Spleen (tissue), 7 donors: ENCODE data around the gene DBNL.

Experiments
- POLR2A ChIP-seq, 3 donors: fragments of 450-650 bp; IDR thresholded peaks; one replicate each; pipeline ENCODE4 v1.5.1; 2017; ENCODE audit warnings: antibody characterized with exemption in 3 of 3, mild to moderate bottlenecking in 1 of 3
- TF ChIP-seq, protein P1 (sequence below), 11 experiments: fragments of 200-600 bp in 7 of 11; fragments of 450-650 bp in 4 of 11; sonication (generic) in 4 of 11; IDR thresholded peaks in 8 of 11; conservative IDR thresholded peaks in 3 of 11; 1 replicate in 7 of 11; 2 replicates in 4 of 11; pipeline versions ENCODE4 v1.4.0 to v1.8.0; 2016 to 2021; ENCODE audit warnings: antibody characterized with exemption in 11 of 11, inconsistent platforms in 4 of 11, mild to moderate bottlenecking in 1 of 11
- donor health status: DM: no; HTN: no; CAD: no; lungs with moderate emphysema.
- donor health status: DM: no; HTN: no; CAD: no.
- donor health status: DM: no; HTN: no; CAD: no.

DNA sequence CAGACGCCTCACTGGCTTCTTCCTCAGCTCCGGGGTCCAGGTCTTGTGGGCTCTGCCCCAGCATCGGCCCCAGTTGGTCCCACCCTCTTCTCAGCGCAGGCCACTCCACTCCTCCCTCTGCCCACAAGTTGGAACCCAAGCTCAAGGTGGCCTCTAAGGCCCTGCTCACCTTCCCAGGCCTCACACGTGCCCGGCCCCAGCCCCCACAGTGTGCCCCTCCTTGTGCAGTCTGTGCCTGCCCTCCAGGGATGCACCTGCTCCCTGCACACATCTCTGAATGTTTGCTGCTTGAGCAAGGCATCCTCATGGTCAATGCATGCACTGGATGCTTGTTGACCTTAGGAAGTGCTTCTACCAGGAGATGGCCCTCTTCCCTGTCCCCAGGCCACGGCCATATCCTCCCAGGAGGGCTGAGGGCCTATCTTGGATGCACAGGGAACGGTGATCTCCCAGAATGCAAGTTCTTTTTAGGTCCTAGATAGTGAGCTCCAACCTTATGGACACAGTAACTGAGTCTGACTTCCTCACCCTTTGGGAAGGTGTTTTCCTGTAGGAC lies 51.9 kb downstream of the DBNL start:
- no peak for TF ChIP-seq POLR2A (IDR thresholded peaks at IDR 0.05)
- TF ChIP-seq, protein P1, sequence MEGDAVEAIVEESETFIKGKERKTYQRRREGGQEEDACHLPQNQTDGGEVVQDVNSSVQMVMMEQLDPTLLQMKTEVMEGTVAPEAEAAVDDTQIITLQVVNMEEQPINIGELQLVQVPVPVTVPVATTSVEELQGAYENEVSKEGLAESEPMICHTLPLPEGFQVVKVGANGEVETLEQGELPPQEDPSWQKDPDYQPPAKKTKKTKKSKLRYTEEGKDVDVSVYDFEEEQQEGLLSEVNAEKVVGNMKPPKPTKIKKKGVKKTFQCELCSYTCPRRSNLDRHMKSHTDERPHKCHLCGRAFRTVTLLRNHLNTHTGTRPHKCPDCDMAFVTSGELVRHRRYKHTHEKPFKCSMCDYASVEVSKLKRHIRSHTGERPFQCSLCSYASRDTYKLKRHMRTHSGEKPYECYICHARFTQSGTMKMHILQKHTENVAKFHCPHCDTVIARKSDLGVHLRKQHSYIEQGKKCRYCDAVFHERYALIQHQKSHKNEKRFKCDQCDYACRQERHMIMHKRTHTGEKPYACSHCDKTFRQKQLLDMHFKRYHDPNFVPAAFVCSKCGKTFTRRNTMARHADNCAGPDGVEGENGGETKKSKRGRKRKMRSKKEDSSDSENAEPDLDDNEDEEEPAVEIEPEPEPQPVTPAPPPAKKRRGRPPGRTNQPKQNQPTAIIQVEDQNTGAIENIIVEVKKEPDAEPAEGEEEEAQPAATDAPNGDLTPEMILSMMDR (IDR thresholded peaks at IDR 0.05 in 8 of 11, conservative IDR thresholded peaks at IDR 0.05 in 3 of 11) = no peak
